Mammary epithelial cell (primary cell): ENCODE results near the gene ING1.
"Not testable (repeated sequence)": the region's sequence is repeated elsewhere in the genome, so short reads cannot be mapped to it uniquely, and the experiment has no call there.

Experiments used
- CTCF ChIP-seq, 2 donors: IDR thresholded peaks in 1 of 2; conservative IDR thresholded peaks in 1 of 2; 2 replicates each; pipeline ENCODE4 v1.5.1; 2011 to 2012; ENCODE audit warnings: inconsistent platforms in 2 of 2, low read length in 2 of 2, mild to moderate bottlenecking in 2 of 2, control low read depth in 1 of 2, low read depth in 1 of 2; ENCODE audit not compliant: insufficient read depth in 1 of 2; ENCODE audit errors: extremely low read depth in 1 of 2
- EZH2 ChIP-seq: IDR thresholded peaks from 2 replicates; pipeline ENCODE4 v1.6.1; 2012; ENCODE audit warnings: low read length, inconsistent platforms, borderline replicate concordance

GRCh38 chr13:110701061-110701460 lies 12.4 kb upstream of the ING1 start:
- TF ChIP-seq CTCF (conservative IDR thresholded peaks at IDR 0.05 in 1 of 2, IDR thresholded peaks at IDR 0.05 in 1 of 2; ENCODE audit: extremely low read depth in 1 of 2, insufficient read depth in 1 of 2, low read depth in 1 of 2, low read length in 2 of 2); EZH2: not testable (repeated sequence)
